ENCODE data around the gene NARS2.
A peak's percentile ranks its signal among the peaks of the same experiment; 100 is the strongest.

Gene NARS2

DNA sequence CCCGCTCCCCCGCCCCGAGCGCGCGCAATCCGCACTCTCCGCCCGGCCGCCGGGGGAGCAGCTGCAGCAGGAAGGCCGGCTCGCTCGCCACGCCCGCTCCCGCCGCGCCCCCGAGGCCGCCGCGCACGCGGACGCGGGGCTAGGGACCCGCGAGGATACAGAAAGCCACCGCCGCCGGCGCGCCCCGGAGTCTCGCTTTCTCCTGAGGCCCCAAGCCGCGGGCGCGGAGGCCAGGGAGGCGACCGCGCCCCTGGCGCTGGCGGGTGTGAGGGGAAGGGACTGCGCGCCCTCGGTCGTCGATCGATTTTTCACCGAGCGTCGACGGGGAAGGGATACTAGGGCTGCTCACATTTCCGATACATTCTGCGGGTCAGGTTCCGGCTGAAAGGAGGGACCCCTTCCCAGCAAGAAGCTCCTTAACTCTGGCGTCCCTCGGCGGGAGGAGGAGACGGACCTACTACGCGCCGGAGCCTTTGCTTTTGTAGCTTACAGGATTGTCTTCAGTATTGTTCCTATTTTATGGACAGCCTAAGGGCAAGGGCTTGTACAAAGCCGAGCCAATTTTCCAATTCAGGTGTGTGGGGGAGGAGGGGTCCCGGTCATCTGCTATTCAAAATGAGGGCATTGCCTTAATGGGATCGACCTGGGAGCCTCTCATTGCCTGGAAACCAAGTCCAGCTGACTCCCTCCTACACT, 156.6 kb downstream of the NARS2 start:
- no peak overlapping the region for H2AFZ ChIP-seq (ENCODE audit: low read length)
- H3K4me1 ChIP-seq (ENCODE audit: insufficient read depth, low read length, severe bottlenecking) = peaks cover 34% of the 10 kb centered on the region
- TF ChIP-seq EZH2 (IDR thresholded peaks at IDR 0.05; ENCODE audit: borderline replicate concordance, low read length) = no peak
- TF ChIP-seq, protein P1, sequence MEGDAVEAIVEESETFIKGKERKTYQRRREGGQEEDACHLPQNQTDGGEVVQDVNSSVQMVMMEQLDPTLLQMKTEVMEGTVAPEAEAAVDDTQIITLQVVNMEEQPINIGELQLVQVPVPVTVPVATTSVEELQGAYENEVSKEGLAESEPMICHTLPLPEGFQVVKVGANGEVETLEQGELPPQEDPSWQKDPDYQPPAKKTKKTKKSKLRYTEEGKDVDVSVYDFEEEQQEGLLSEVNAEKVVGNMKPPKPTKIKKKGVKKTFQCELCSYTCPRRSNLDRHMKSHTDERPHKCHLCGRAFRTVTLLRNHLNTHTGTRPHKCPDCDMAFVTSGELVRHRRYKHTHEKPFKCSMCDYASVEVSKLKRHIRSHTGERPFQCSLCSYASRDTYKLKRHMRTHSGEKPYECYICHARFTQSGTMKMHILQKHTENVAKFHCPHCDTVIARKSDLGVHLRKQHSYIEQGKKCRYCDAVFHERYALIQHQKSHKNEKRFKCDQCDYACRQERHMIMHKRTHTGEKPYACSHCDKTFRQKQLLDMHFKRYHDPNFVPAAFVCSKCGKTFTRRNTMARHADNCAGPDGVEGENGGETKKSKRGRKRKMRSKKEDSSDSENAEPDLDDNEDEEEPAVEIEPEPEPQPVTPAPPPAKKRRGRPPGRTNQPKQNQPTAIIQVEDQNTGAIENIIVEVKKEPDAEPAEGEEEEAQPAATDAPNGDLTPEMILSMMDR (IDR thresholded peaks at IDR 0.05; ENCODE audit: low read length) = no peak

DNA sequence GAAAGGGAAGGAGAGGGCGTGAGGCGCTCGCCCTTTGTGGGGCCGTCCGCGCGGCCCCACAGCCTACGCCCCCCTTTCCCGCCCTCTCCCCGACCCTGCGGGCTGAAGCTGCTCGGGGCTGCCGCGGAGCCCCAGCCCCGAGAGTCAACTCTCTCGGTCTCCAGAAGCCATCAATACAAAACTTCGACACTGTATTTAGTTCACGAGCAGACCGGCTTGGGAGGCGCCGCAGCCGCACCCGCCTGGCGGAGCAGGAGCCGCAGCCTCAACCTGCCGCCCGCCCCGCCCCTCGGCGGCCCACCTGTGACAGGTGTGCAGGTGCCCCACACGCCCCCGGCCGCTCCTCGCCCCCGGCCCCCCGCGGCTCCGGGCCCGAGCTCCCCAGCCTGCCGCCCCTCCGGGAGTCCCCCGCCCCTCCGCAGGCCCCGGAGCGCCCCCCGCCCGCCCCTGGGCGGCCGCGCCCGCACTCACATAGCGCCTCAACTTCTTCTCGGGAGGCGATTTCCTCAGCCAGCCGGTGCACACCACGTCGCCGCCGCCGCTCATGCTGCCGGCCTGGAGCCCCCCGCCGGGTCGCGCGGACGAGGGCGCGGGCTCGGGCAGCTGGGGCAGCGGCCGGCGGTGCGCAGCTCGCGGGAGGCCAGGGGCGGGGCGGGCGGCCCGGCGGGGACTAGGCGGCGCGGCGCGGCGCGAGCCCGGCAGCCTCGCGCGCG, 157.3 kb downstream of the NARS2 start, which contains the start of gene GAB2:
Gene GAB2, minus strand, starts transcription at position 646 of the 713 bp plus-strand sequence. Its CDS starts 100 bp downstream, at position 546.
- H3K79me2 ChIP-seq (ENCODE audit: insufficient read depth, low read length) = no peaks in the 10 kb centered on the region
- H2AFZ ChIP-seq (ENCODE audit: low read length) = 0 out of 2 replicates have a peak within 1 kb of the TSS, but pooled peaks have one; percentile 84
- H4K20me1 ChIP-seq (ENCODE audit: insufficient read depth, low read length) = no peaks in the 10 kb centered on the region
- H3K36me3 ChIP-seq (ENCODE audit: insufficient read depth, low read length) = no peaks in the 10 kb centered on the region
- H3K4me2 ChIP-seq (ENCODE audit: low read length) = peak within 1 kb of the TSS; percentile 94
- no peak within 1 kb of the TSS for H3K27ac ChIP-seq (ENCODE audit: low read depth, low read length, poor library complexity, severe bottlenecking)
- H3K4me3 ChIP-seq (ENCODE audit: low read depth, low read length, poor library complexity, severe bottlenecking) = peak within 1 kb of the TSS; percentile 75
- H3K9me3 ChIP-seq (ENCODE audit: low read length) = no peaks in the 10 kb centered on the region
- peak within 1 kb of the TSS; percentile 63 for H3K9ac ChIP-seq (ENCODE audit: low read length)
- no peaks in the 10 kb centered on the region; the same call in 1 of the 2 replicates for H3K27me3 ChIP-seq (ENCODE audit: insufficient read depth, low read length)
- no peaks in the 10 kb centered on the region for H3K9me2 ChIP-seq (ENCODE audit: low read depth, low read length)
- H3F3A ChIP-seq (ENCODE audit: insufficient read depth, low read length) = no peaks in the 10 kb centered on the region
- TF ChIP-seq EZH2 (IDR thresholded peaks at IDR 0.05; ENCODE audit: borderline replicate concordance, low read length) = no peak
- TF ChIP-seq, protein P1 (IDR thresholded peaks at IDR 0.05; ENCODE audit: low read length) = no peak
- peaks cover 34% of the 10 kb centered on the region for H3K4me1 ChIP-seq (ENCODE audit: insufficient read depth, low read length, severe bottlenecking)

More for the DNA sequence above, 156.6 kb downstream of the NARS2 start:
- Histone ChIP-seq H3K79me2 (ENCODE audit: insufficient read depth, low read length) (no peaks in the 10 kb centered on the region), H3K4me2 (ENCODE audit: low read length) (peak overlapping the region; percentile 69), H3K27me3 (ENCODE audit: insufficient read depth, low read length) (no peaks in the 10 kb centered on the region; the same call in 1 of the 2 replicates), H3K9ac (ENCODE audit: low read length) (peak overlapping the region; percentile 63), H3K9me2 (ENCODE audit: low read depth, low read length) (no peaks in the 10 kb centered on the region), H3F3A (ENCODE audit: insufficient read depth, low read length) (no peaks in the 10 kb centered on the region), H3K9me3 (ENCODE audit: low read length) (no peaks in the 10 kb centered on the region), H3K4me3 (ENCODE audit: low read depth, low read length, poor library complexity, severe bottlenecking) (peak overlapping the region; percentile 67), H3K27ac (ENCODE audit: low read depth, low read length, poor library complexity, severe bottlenecking) (no peak overlapping the region), H3K36me3 (ENCODE audit: insufficient read depth, low read length) (no peaks in the 10 kb centered on the region), H4K20me1 (ENCODE audit: insufficient read depth, low read length) (no peaks in the 10 kb centered on the region)

GRCh38 chr11:78416285-78417174, 158.1 kb downstream of the NARS2 start:
- H4K20me1 ChIP-seq (ENCODE audit: insufficient read depth, low read length) = no peaks in the 10 kb centered on the region
- no peaks in the 10 kb centered on the region for H3K79me2 ChIP-seq (ENCODE audit: insufficient read depth, low read length)
- H2AFZ ChIP-seq (ENCODE audit: low read length) = 0 out of 2 replicates have a peak overlapping the region, but pooled peaks have one; percentile 84
- TF ChIP-seq, protein P1 (IDR thresholded peaks at IDR 0.05; ENCODE audit: low read length) = peak; percentile 85
- TF ChIP-seq EZH2 (IDR thresholded peaks at IDR 0.05; ENCODE audit: borderline replicate concordance, low read length) = no peak
- H3K27ac ChIP-seq (ENCODE audit: low read depth, low read length, poor library complexity, severe bottlenecking) = no peak overlapping the region
- H3K4me3 ChIP-seq (ENCODE audit: low read depth, low read length, poor library complexity, severe bottlenecking) = peak overlapping the region; percentile 75
- H3F3A ChIP-seq (ENCODE audit: insufficient read depth, low read length) = no peaks in the 10 kb centered on the region
- peaks cover 34% of the 10 kb centered on the region for H3K4me1 ChIP-seq (ENCODE audit: insufficient read depth, low read length, severe bottlenecking)
- H3K4me2 ChIP-seq (ENCODE audit: low read length) = peak overlapping the region; percentile 94
- no peaks in the 10 kb centered on the region for H3K36me3 ChIP-seq (ENCODE audit: insufficient read depth, low read length)
- H3K9ac ChIP-seq (ENCODE audit: low read length) = peak overlapping the region; percentile 50; the same call in 1 of the 2 replicates
- H3K9me2 ChIP-seq (ENCODE audit: low read depth, low read length) = no peaks in the 10 kb centered on the region
- no peaks in the 10 kb centered on the region; the same call in 1 of the 2 replicates for H3K27me3 ChIP-seq (ENCODE audit: insufficient read depth, low read length)
- no peaks in the 10 kb centered on the region for H3K9me3 ChIP-seq (ENCODE audit: low read length)
